Measurements from ENCODE around the gene ALDH5A1. TPM values are rescaled to one million over a fixed set of nuclear protein-coding genes. Genes with fewer than 3 reads are reported as not detected.

ALDH5A1 gene
- total and polyA plus RNA-seq, 2 of the 13 experiments (the other 11 are each of a cell fraction or from before 2014, with no cell fraction given): 12.8 to 32.5 TPM

DNA sequence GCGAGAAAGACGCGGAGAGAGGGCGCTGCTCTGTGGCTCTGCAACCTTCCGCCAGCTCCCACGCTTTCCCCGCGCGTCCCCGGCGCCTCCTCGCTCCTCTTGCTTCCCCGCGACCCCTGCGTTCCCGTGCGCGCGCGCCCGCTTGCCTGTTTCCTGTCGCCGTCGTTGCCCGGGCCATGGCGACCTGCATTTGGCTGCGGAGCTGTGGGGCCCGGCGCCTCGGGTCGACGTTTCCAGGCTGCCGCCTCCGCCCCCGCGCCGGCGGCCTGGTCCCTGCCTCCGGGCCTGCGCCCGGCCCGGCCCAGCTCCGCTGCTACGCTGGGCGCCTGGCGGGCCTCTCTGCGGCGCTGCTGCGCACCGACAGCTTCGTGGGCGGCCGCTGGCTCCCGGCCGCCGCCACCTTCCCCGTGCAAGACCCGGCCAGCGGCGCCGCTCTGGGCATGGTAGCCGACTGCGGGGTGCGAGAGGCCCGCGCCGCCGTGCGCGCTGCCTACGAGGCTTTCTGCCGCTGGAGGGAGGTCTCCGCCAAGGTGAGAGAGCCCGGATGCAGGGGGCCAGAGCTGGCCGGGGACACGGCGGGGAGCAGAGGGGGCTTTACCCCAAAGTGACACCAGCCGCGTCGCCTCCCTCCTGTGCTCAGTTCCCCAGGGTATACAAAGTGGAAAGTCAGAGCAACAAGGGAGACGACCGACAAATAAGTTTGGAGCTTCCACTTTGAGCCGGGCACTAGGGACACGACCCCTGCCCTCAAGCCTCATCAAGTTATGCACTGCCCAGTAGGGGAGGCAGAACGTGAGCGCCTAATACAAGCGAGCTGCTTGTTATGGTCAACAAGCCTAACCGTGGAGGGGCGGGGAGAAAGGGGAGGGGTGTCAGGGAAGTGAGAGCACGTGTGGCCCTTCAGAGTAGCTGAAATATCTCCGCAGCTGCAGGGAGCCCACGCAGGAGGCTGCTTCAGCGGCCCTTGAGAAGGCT is at the start of gene ALDH5A1 (continued):
- TF ChIP-seq, protein P1, sequence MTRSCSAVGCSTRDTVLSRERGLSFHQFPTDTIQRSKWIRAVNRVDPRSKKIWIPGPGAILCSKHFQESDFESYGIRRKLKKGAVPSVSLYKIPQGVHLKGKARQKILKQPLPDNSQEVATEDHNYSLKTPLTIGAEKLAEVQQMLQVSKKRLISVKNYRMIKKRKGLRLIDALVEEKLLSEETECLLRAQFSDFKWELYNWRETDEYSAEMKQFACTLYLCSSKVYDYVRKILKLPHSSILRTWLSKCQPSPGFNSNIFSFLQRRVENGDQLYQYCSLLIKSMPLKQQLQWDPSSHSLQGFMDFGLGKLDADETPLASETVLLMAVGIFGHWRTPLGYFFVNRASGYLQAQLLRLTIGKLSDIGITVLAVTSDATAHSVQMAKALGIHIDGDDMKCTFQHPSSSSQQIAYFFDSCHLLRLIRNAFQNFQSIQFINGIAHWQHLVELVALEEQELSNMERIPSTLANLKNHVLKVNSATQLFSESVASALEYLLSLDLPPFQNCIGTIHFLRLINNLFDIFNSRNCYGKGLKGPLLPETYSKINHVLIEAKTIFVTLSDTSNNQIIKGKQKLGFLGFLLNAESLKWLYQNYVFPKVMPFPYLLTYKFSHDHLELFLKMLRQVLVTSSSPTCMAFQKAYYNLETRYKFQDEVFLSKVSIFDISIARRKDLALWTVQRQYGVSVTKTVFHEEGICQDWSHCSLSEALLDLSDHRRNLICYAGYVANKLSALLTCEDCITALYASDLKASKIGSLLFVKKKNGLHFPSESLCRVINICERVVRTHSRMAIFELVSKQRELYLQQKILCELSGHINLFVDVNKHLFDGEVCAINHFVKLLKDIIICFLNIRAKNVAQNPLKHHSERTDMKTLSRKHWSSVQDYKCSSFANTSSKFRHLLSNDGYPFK (CRISPR knock-in tag; IDR thresholded peaks at IDR 0.05; ENCODE audit: borderline replicate concordance): 0 out of 2 replicates have a peak, but pooled peaks have one; percentile 0
- no peak for TF ChIP-seq ELF4 (CRISPR knock-in tag; IDR thresholded peaks at IDR 0.05; ENCODE audit: borderline replicate concordance)
- peak; percentile 84; the same call in 1 of the 2 replicates for TF ChIP-seq ZNF558 (CRISPR knock-in tag; IDR thresholded peaks at IDR 0.05; ENCODE audit: borderline replicate concordance)
- TF ChIP-seq ZNF589 (CRISPR knock-in tag; conservative IDR thresholded peaks at IDR 0.05): no peak
- TF ChIP-seq, protein P2, sequence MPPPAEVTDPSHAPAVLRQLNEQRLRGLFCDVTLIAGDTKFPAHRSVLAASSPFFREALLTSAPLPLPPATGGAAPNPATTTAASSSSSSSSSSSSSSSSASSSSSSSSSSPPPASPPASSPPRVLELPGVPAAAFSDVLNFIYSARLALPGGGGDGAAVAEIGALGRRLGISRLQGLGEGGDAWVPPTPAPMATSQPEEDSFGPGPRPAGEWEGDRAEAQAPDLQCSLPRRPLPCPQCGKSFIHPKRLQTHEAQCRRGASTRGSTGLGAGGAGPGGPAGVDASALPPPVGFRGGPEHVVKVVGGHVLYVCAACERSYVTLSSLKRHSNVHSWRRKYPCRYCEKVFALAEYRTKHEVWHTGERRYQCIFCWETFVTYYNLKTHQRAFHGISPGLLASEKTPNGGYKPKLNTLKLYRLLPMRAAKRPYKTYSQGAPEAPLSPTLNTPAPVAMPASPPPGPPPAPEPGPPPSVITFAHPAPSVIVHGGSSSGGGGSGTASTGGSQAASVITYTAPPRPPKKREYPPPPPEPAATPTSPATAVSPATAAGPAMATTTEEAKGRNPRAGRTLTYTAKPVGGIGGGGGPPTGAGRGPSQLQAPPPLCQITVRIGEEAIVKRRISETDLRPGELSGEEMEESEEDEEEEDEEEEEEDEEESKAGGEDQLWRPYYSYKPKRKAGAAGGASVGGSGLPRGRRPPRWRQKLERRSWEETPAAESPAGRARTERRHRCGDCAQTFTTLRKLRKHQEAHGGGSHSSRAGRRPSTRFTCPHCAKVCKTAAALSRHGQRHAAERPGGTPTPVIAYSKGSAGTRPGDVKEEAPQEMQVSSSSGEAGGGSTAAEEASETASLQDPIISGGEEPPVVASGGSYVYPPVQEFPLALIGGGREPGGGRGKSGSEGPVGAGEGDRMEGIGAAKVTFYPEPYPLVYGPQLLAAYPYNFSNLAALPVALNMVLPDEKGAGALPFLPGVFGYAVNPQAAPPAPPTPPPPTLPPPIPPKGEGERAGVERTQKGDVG (CRISPR knock-in tag; IDR thresholded peaks at IDR 0.05; ENCODE audit: borderline replicate concordance): peak; percentile 52; the same call in 1 of the 2 replicates
- no peak for TF ChIP-seq NR2F1 (CRISPR knock-in tag; IDR thresholded peaks at IDR 0.05)
- peak; percentile 72; the same call in 1 of the 2 replicates for TF ChIP-seq ZNF782 (CRISPR knock-in tag; IDR thresholded peaks at IDR 0.05; ENCODE audit: borderline replicate concordance)
- peak; percentile 92 for TF ChIP-seq SPEN (CRISPR knock-in tag; IDR thresholded peaks at IDR 0.05; ENCODE audit: low read depth)
- TF ChIP-seq, protein P3, sequence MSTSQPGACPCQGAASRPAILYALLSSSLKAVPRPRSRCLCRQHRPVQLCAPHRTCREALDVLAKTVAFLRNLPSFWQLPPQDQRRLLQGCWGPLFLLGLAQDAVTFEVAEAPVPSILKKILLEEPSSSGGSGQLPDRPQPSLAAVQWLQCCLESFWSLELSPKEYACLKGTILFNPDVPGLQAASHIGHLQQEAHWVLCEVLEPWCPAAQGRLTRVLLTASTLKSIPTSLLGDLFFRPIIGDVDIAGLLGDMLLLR (CRISPR knock-in tag; IDR thresholded peaks at IDR 0.05): no peak
- TF ChIP-seq, protein P4, sequence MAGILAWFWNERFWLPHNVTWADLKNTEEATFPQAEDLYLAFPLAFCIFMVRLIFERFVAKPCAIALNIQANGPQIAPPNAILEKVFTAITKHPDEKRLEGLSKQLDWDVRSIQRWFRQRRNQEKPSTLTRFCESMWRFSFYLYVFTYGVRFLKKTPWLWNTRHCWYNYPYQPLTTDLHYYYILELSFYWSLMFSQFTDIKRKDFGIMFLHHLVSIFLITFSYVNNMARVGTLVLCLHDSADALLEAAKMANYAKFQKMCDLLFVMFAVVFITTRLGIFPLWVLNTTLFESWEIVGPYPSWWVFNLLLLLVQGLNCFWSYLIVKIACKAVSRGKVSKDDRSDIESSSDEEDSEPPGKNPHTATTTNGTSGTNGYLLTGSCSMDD (CRISPR knock-in tag; IDR thresholded peaks at IDR 0.05): 0 out of 2 replicates have a peak, but pooled peaks have one; percentile 31
- peak; percentile 62; the same call in 1 of the 2 replicates for TF ChIP-seq SAP130 (CRISPR knock-in tag; IDR thresholded peaks at IDR 0.05; ENCODE audit: low read depth)
- TF ChIP-seq ZNF354B (CRISPR knock-in tag; IDR thresholded peaks at IDR 0.05): no peak
- TF ChIP-seq HNRNPLL (IDR thresholded peaks at IDR 0.05; ENCODE audit: low read depth, low read length, poor library complexity, severe bottlenecking): peak; percentile 85
- peak; percentile 82 for TF ChIP-seq ZMYM4 (CRISPR knock-in tag; IDR thresholded peaks at IDR 0.05)
- no peak for TF ChIP-seq ZNF674 (CRISPR knock-in tag; IDR thresholded peaks at IDR 0.05; ENCODE audit: low read depth)
- 0 out of 2 replicates have a peak, but pooled peaks have one; percentile 61 for TF ChIP-seq ZFP1 (CRISPR knock-in tag; IDR thresholded peaks at IDR 0.05)
- no peak for TF ChIP-seq SMARCC2 (IDR thresholded peaks at IDR 0.05)
- TF ChIP-seq, protein P5, sequence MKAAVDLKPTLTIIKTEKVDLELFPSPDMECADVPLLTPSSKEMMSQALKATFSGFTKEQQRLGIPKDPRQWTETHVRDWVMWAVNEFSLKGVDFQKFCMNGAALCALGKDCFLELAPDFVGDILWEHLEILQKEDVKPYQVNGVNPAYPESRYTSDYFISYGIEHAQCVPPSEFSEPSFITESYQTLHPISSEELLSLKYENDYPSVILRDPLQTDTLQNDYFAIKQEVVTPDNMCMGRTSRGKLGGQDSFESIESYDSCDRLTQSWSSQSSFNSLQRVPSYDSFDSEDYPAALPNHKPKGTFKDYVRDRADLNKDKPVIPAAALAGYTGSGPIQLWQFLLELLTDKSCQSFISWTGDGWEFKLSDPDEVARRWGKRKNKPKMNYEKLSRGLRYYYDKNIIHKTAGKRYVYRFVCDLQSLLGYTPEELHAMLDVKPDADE (CRISPR knock-in tag; IDR thresholded peaks at IDR 0.05): peak; percentile 65; the same call in 1 of the 2 replicates

Data from HepG2 (cell line).